ENCODE measurements around the gene MOB3A. TPM values are rescaled to one million over a fixed set of nuclear protein-coding genes. Genes with fewer than 3 reads are reported as not detected.

The MOB3A gene
- total RNA-seq = 100 to 1,000 TPM; 117 to 122 TPM

DNA sequence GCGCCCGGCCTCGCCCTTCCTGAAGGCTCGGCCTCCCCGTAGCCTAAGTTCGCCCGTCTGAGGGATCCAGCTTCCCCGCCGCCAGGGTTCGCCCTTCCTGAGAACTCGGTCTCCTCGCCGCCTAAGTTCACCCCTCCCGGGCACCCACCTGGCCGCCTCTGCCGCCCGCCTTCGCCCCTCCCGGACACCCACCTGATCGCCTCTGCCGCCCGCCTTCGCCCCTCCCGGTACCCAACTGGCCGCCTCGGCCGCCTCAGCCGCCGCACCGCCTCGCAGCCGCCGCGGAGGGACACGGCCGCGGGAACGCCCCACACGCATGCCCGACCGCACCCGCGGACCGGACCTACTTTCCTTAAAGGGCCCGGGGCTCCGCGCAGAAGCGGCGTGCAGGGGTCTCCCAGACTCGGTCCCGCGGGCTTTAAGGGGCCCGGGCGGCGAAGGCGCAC, at the start of gene MOB3A:
Gene MOB3A, minus strand, starts transcription at position 293 of the 446 bp plus-strand sequence. CDS start 17,766 bp downstream, outside the sequence.
- Mint-ChIP-seq H3K27me3 (no peaks in the 10 kb centered on the region), H3K36me3 (peaks cover 23% of the 10 kb centered on the region), H3K4me3 (peak within 1 kb of the TSS; percentile 94), H3K9me3 (no peaks in the 10 kb centered on the region), H3K27ac (peak within 1 kb of the TSS; percentile 93), H3K4me1 (ENCODE audit: low read depth) (peaks cover 31% of the 10 kb centered on the region)
- CTCF ChIA-PET = interaction anchor here (0.7 to 2.5 kb wide), 4 partner anchors 13 to 893 kb away, joined by 3 to 13 read pairs (median 5); no protein-coding TSS in a partner anchor
- DNase-seq = peak; percentile 90
- intact Hi-C loops (cut with micrococcal nuclease) = loop anchor here (1.0 to 10.0 kb wide), 8 partner anchors 11 to 491 kb away; partner anchors contain the start of genes AP3D1, MKNK2 and UQCR11
- POLR2A ChIA-PET = interaction anchor here (0.6 to 3.7 kb wide), 4 partner anchors 9 to 76 kb away, joined by 3 to 41 read pairs (median 4); no protein-coding TSS in a partner anchor

DNA sequence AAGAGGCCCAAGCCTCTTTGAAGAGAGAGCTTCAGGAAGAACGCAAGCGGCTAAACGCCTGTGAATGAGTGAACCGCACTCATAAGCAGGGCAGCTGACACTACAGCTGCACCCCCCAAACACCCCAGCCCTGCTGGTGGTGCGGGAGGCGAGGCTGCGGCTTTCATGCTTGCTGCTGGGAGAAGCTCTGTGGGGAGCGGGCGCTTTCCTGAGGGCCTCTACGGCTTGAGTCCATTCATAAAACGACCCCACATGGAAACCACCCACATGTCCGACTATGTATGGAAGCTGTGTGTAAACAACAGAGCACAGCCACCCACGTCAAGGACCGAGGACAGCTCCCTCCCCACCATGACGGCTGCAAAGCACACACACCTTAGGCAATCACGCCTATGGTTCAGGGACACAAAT, 49.7 kb upstream of the MOB3A start:
- peak; percentile 25 for DNase-seq
- no peaks in the 10 kb centered on the region for H3K9me3 Mint-ChIP-seq
- no peaks in the 10 kb centered on the region for H3K27me3 Mint-ChIP-seq
- intact Hi-C loops (cut with micrococcal nuclease) = no loop called here
- H3K4me3 Mint-ChIP-seq = no peak overlapping the region
- POLR2A ChIA-PET = no interaction called here
- H3K36me3 Mint-ChIP-seq = peaks cover 6% of the 10 kb centered on the region
- peaks cover 50% of the 10 kb centered on the region for H3K4me1 Mint-ChIP-seq (ENCODE audit: low read depth)
- CTCF ChIA-PET = no interaction called here
- H3K27ac Mint-ChIP-seq = no peak overlapping the region

DNA sequence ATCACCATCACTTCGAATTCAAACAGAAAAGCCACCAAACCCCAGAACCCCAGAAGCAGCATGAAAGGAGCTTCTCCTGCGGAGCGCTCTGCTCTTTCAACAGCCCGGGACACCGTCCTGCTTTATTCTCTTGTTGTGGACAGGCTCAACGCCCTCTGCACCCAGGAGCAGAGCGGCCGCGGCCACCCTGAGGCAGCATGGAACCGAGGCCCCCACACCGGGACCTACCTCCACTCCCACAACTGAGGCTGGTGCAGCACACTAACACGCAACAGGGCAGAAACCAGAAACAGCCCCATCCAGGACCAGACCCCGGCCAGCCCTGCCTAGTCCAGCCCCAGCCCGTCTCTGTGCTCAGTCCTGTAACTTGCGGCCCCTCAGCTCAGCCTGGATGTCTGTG, 48.1 kb upstream of the MOB3A start:
- peaks cover 6% of the 10 kb centered on the region for H3K36me3 Mint-ChIP-seq
- H3K4me3 Mint-ChIP-seq = no peak overlapping the region
- H3K27me3 Mint-ChIP-seq = no peaks in the 10 kb centered on the region
- H3K9me3 Mint-ChIP-seq = no peaks in the 10 kb centered on the region
- H3K4me1 Mint-ChIP-seq (ENCODE audit: low read depth) = peaks cover 40% of the 10 kb centered on the region
- intact Hi-C loops (cut with micrococcal nuclease) = no loop called here
- ChIA-PET CTCF (interaction anchor here (0.7 kb wide), 1 partner anchor 248 kb away, joined by 3 read pairs; no protein-coding TSS in a partner anchor), POLR2A (no interaction called here)
- DNase-seq = no peak
- H3K27ac Mint-ChIP-seq = no peak overlapping the region

DNA sequence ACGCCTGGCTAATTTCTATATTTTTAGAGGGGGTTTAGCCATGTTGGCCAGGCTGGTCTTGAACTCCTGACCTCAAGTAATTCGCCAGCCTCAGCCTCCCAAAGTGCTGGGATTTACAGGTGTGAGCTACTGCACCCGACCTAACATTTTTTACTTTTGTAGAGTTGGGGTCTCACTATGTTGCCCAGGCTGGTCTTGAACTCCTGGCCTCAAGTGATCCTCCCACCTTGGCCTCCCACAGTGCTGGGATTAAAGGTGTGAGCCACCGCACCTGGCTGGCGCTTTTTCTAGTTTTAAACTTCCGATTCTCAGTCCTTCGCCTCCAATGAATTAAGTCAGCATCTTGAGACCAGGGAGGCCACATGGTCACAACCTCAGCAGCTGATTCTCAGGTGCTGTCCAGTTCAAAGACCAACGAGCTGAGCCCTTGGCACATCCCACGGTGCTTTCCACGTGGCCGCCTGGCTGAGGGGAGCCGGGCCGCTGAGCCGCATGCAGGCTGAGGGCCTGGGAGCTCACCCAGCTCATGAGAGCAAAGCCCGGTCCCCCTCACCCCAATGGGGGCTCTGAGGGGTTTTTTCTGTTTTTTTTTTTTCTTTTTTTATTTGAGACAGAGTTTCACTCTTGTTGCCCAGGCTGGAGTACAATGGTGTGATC, 46.2 kb upstream of the MOB3A start:
- ChIA-PET POLR2A (interaction anchor here (0.7 kb wide), 1 partner anchor 196 kb away, joined by 3 read pairs; no protein-coding TSS in a partner anchor), CTCF (no interaction called here)
- Mint-ChIP-seq H3K27ac (no peak overlapping the region), H3K4me3 (no peak overlapping the region), H3K4me1 (ENCODE audit: low read depth) (peaks cover 23% of the 10 kb centered on the region), H3K27me3 (no peaks in the 10 kb centered on the region), H3K9me3 (no peaks in the 10 kb centered on the region), H3K36me3 (peaks cover 3% of the 10 kb centered on the region)
- DNase-seq = no peak
- intact Hi-C loops (cut with micrococcal nuclease) = no loop called here

DNA sequence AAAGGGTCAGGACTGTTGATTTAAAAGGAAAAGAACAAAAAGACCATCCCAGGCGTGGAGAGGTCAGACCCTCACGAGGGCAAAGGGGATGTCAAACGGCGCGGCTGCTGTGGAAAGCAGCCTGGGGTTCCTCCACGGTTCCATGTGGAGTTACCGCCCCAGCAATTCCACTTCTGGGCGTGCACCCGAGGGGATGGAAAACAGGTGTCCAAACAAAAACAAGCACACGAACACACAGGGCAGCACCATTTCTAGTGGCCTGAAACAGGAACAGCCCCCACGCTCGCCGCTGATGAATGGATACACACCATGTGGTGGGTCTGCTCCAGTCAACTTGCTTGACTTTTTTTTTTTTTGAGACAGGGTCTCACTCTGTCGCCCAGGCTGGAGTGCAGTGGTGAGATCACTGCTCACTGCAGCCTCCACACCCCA, 44.0 kb upstream of the MOB3A start:
- Mint-ChIP-seq H3K4me3 (no peak overlapping the region), H3K27ac (no peak overlapping the region), H3K9me3 (no peaks in the 10 kb centered on the region)

DNA sequence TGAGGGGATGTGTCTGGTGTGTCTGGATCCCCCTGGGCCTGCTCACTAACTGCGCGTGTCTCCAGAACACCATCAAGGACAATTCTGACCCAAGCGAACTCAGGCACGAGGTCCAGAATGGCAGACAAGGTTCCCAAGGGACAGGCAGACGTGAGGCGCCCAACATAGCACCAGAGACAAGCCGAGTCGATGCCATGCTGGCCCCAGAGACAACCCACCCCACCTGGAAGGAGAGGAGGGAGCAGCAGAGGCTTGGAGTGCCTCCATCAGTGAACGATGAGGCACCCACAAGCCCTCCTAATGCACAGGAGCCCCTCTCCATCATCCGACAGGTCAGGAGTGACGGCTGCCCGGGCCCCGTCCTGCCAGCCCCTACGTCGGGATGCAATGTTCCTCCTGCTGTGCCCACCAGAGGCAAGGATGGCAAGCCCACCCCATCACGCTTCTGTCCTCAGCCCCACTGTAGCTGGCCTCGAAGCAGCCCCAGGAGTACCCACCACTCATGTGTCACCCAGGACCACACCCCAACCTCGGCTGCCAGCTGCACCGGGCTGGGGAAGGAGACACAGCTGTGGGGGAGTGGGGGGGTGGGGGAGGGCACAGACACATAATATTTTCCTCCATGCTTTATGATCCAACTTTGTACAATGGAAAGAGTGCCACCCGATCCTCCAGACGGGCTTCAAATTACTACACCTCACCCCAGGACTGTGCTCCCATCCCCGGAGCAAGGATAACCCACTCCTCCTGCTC, 43.4 kb upstream of the MOB3A start:
- intact Hi-C loops (cut with micrococcal nuclease) = no loop called here

More for the DNA sequence above, 44.0 kb upstream of the MOB3A start:
- H3K27me3 Mint-ChIP-seq = no peaks in the 10 kb centered on the region
- DNase-seq = no peak
- ChIA-PET CTCF (no interaction called here), POLR2A (no interaction called here)
- peaks cover 10% of the 10 kb centered on the region for H3K4me1 Mint-ChIP-seq (ENCODE audit: low read depth)
- H3K36me3 Mint-ChIP-seq = peaks cover 1% of the 10 kb centered on the region
- intact Hi-C loops (cut with micrococcal nuclease) = no loop called here

DNA sequence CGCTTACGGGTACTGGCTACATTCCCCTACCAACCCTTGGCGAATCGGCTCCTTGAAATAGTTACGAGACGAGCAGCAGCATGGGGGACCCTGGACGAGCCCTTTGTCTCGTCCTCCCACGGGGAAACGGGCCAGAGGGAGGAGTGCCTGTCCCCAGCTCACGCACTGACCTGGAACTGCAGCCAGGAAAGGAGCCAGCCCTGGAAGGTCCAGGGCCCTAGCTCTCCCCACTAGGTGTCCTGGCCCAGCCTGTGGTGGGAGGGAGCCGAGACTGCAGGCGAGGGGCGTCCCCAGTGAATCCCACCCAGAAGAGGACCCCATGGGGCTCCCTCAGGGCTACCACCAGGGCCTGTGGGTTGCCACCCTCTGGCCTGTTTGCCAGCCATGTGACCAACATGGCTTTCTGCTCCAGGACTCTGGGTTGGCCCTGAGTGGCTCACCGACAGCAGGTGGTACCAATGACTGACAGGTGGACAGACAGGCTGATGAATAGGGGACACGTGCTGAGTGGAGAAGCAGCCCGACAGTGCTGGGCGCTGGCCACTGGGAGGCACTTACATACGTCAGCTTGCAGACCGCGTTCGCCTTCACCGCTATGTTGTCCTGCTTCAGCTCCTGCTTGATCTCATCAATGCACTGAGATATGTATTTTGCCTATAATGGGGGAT, 42.1 kb upstream of the MOB3A start:
- H3K27ac Mint-ChIP-seq = no peak overlapping the region
- peaks cover 1% of the 10 kb centered on the region for H3K36me3 Mint-ChIP-seq
- no peaks in the 10 kb centered on the region for H3K9me3 Mint-ChIP-seq
- intact Hi-C loops (cut with micrococcal nuclease) = no loop called here
- H3K27me3 Mint-ChIP-seq = no peaks in the 10 kb centered on the region
- H3K4me1 Mint-ChIP-seq (ENCODE audit: low read depth) = peaks cover 4% of the 10 kb centered on the region
- H3K4me3 Mint-ChIP-seq = no peak overlapping the region
- CTCF ChIA-PET = interaction anchor here (0.6 kb wide), 1 partner anchor 14 kb away, joined by 3 read pairs; no protein-coding TSS in a partner anchor
- POLR2A ChIA-PET = no interaction called here
- DNase-seq = no peak

More for the DNA sequence above, 43.4 kb upstream of the MOB3A start:
- no peak overlapping the region for H3K4me3 Mint-ChIP-seq
- no peak for DNase-seq
- H3K4me1 Mint-ChIP-seq (ENCODE audit: low read depth) = peaks cover 7% of the 10 kb centered on the region
- no peaks in the 10 kb centered on the region for H3K9me3 Mint-ChIP-seq
- ChIA-PET POLR2A (no interaction called here), CTCF (no interaction called here)
- peaks cover 1% of the 10 kb centered on the region for H3K36me3 Mint-ChIP-seq
- H3K27me3 Mint-ChIP-seq = no peaks in the 10 kb centered on the region
- H3K27ac Mint-ChIP-seq = no peak overlapping the region

DNA sequence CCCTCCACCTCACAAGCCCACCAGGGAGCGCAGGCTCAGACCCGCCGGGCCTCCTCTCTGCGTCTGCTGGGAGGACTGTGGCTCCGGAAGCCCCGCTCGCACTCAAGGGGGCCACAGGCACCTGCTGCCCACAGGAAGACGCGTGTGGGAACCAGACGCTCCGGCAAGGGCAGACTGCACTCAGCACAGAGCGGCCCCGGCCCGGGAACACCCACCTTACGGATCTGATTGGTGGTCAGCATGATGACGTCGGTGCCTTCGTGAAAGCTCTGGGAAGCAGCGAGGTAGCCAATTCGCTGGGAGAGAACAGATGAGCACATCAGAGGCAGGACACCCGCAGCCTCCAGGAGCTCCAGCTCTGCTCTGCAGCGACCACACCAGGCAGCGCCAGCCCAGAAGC, 40.7 kb upstream of the MOB3A start:
- ChIA-PET POLR2A (no interaction called here), CTCF (no interaction called here)
- H3K27me3 Mint-ChIP-seq = no peaks in the 10 kb centered on the region
- no peak overlapping the region for H3K27ac Mint-ChIP-seq
- DNase-seq = no peak
- H3K4me3 Mint-ChIP-seq = no peak overlapping the region
- H3K36me3 Mint-ChIP-seq = peaks cover 6% of the 10 kb centered on the region
- H3K4me1 Mint-ChIP-seq (ENCODE audit: low read depth) = peaks cover 2% of the 10 kb centered on the region
- no peaks in the 10 kb centered on the region for H3K9me3 Mint-ChIP-seq
- intact Hi-C loops (cut with micrococcal nuclease) = no loop called here

DNA sequence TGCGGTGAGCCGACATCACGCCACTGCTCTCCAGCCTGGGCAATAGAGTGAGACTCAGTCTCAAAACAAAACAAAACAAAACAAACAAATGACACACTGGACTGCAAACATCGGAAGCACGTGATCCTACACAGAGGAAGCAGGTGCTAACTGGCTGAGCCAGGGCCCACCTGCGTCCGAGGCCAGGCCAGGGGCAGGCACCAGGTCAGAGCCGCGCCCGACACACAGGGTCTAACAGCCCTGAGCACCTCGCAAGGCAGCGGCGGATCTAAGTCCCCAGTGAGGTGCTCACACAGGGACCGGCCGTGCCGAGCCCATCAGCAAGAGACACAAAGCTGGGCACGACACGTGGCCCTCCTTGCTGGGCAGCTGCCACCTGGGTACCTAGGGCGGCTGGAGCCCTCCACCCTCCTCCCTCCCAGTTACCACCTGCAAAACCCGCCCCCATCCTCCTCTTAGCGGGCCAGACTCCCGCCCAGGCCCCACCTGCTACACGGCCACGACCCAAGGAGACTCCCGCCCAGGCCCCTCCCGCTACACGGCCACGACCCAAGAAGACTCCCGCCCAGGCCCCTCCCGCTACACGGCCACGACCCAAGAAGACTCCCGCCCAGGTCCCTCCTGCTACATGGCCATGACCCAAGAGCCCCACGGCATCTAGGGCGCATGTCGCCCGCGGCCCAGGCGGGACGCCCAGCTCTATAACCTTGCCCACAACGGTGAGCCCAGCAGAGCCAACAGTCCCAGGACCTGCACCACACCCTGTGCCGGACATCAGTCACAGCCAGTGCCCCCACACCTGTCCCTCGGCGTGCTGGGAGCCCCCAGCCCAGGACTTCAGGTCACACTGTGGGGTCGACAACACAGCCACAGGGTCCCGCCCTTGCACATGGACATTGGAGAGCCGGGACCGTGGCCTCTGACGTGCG, 39.6 kb upstream of the MOB3A start:
- intact Hi-C loops (cut with micrococcal nuclease) = no loop called here
- peaks cover 5% of the 10 kb centered on the region for H3K36me3 Mint-ChIP-seq
- no peak overlapping the region for H3K4me3 Mint-ChIP-seq
- no peaks in the 10 kb centered on the region for H3K27me3 Mint-ChIP-seq
- no peaks in the 10 kb centered on the region for H3K4me1 Mint-ChIP-seq (ENCODE audit: low read depth)
- CTCF ChIA-PET = no interaction called here
- H3K9me3 Mint-ChIP-seq = no peaks in the 10 kb centered on the region
- POLR2A ChIA-PET = no interaction called here
- no peak for DNase-seq
- no peak overlapping the region for H3K27ac Mint-ChIP-seq

DNA sequence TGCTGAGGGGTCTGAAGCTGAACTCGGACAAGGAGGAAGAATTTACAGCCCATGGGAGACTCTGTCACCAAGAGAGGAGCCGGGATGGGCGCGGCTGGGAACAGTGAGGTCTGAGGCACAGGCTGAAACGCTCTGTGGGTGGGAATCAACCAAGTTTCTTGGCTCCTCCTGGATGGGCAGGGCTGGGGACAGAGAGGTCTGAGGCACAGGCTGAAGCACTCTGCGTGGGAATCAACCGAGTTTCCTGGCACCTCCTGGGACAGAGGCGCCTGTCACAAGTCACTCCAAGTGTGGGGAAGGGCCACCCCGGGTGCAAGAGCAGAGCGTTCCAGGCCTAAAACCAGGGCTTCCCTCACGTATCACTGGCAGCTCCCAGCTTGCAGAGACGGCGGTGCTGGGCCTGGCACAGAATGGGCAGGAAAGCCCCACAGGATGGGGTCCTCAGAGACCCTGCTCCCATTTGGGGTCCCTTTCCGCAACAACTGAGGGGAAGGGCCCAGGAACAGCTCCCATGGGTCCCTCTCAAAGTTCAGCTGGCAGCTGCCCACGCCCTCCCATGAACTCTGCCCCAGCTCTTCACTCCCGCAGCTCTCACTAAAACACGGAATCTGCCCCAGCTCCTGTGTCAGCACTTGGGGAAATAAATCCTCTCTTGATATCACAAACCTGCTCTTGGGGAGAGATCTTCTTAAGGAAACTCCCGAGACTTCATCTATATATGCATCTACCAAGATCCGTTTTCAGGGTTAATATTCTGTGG, 36.8 kb upstream of the MOB3A start:
- H3K4me1 Mint-ChIP-seq (ENCODE audit: low read depth) = no peaks in the 10 kb centered on the region
- intact Hi-C loops (cut with micrococcal nuclease) = no loop called here
- H3K27me3 Mint-ChIP-seq = no peaks in the 10 kb centered on the region
- no peaks in the 10 kb centered on the region for H3K9me3 Mint-ChIP-seq
- H3K36me3 Mint-ChIP-seq = peaks cover 7% of the 10 kb centered on the region
- CTCF ChIA-PET = interaction anchor here (0.7 to 1.0 kb wide), 2 partner anchors 23 to 28 kb away, joined by 3 read pairs; no protein-coding TSS in a partner anchor
- H3K4me3 Mint-ChIP-seq = no peak overlapping the region
- no peak overlapping the region for H3K27ac Mint-ChIP-seq
- no peak for DNase-seq
- POLR2A ChIA-PET = no interaction called here

DNA sequence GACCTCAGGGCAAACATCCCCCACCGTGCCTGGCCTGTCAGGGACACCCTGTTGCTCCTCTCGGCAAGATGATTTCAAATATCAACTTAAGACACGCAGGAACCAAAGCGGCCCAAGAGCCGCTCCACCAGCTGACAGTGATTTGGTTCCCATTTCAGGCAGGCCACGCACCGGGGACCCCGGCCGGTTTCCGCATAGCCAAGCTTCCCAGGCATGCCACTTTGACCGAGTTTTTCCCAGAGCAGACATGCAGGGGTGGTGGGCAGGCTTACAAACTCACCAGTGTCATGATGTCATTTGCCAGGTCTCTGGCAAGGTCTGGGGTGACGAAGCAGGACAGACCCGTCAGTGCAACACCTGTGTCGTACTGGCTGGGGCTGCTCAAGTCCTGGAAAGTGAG, 36.1 kb upstream of the MOB3A start:
- H3K9me3 Mint-ChIP-seq = no peaks in the 10 kb centered on the region
- ChIA-PET CTCF (interaction anchor here (0.7 kb wide), 1 partner anchor 27 kb away, joined by 3 read pairs; no protein-coding TSS in a partner anchor), POLR2A (no interaction called here)
- H3K27ac Mint-ChIP-seq = no peak overlapping the region
- H3K4me3 Mint-ChIP-seq = no peak overlapping the region
- H3K36me3 Mint-ChIP-seq = peaks cover 7% of the 10 kb centered on the region
- no peak for DNase-seq
- intact Hi-C loops (cut with micrococcal nuclease) = no loop called here
- no peaks in the 10 kb centered on the region for H3K27me3 Mint-ChIP-seq
- no peaks in the 10 kb centered on the region for H3K4me1 Mint-ChIP-seq (ENCODE audit: low read depth)
